NCI-H524 treated with DMSO at 0.1 percent for 48 hours (cell line): ENCODE measurements around the gene GALNT7.

Experiments
- DNase-seq: peaks from one replicate; lab custom pipeline; 2025; lab: John Stamatoyannopoulos, UW

The GALNT7 gene

GRCh38 chr4:173346074-173346473, 177.5 kb downstream of the GALNT7 start:
- DNase-seq = no peak

- no peak for DNase-seq
Observed at GRCh38 chr4:173347467-173347866, 178.9 kb downstream of the GALNT7 start.

- DNase-seq = no peak
Observed at GRCh38 chr4:173357939-173358338, 189.3 kb downstream of the GALNT7 start.

GRCh38 chr4:173360587-173361221, 192.1 kb downstream of the GALNT7 start:
- no peak for DNase-seq

- DNase-seq = no peak
Observed at GRCh38 chr4:173362666-173363065, 194.1 kb downstream of the GALNT7 start.

GRCh38 chr4:173365359-173365996, 196.9 kb downstream of the GALNT7 start:
- DNase-seq = no peak

GRCh38 chr4:173367285-173367684, 198.7 kb downstream of the GALNT7 start:
- DNase-seq = no peak

GRCh38 chr4:173367946-173368345, 199.3 kb downstream of the GALNT7 start:
- no peak for DNase-seq

GRCh38 chr4:173370130-173370476, 201.5 kb downstream of the GALNT7 start:
- no peak for DNase-seq

GRCh38 chr4:173370477-173371291, 202.1 kb downstream of the GALNT7 start, which contains the start of gene SAP30:
SAP30 (plus strand) TSS chr4:173370954; CDS start chr4:173371183, 229 bp downstream.
- peak; percentile 77 for DNase-seq

GRCh38 chr4:173371292-173372192, 202.9 kb downstream of the GALNT7 start:
- no peak for DNase-seq
